GM18861 (cell line): ENCODE data around the gene HSPA12A.

Experiments
- ATAC-seq: cut with Tn5 transposase; IDR thresholded peaks from one replicate; pipeline ENCODE4 v1.9.1; 2021; ENCODE audit not compliant: unreplicated experiment

HSPA12A gene

DNA sequence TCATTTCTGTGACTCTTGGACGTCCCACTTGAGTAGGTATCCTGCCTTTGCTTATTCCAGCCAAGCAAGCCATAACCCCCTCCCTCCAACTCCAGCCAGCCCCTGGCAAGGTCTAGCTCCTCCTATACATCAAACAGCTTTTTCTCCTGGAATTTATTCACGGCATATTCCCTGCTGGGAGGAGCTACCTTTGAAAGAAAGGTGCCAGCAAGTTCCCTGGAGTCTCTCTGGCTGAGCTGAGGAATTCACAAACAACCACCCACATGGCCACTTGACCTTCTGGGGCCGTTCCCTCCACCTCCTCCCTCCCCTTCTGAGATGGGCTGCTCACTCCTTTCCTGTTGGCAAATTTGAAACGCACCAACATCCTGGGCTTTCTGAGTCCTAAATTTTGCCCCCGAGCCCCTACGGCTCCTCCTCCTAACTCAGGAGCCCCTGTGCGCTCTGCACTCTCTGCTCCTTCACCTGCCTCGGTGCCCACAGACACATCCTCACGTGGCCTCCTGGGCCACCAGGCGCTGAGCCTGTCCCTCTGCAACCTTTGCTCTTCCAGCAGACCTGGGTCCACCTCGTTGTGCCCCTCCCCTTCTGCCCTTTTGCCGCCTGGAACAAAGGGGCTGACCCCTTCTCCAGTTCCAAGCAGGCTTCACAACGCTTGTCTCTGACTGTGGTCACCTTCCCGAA is 48.0 kb downstream of the HSPA12A start:
- no peak for ATAC-seq

GRCh38 chr10:116692225-116692624 is 50.1 kb downstream of the HSPA12A start:
- no peak for ATAC-seq

- ATAC-seq = no peak
Measured at GRCh38 chr10:116691635-116692034, 50.7 kb downstream of the HSPA12A start.

GRCh38 chr10:116690356-116691322 is 51.7 kb downstream of the HSPA12A start:
- ATAC-seq = no peak

DNA sequence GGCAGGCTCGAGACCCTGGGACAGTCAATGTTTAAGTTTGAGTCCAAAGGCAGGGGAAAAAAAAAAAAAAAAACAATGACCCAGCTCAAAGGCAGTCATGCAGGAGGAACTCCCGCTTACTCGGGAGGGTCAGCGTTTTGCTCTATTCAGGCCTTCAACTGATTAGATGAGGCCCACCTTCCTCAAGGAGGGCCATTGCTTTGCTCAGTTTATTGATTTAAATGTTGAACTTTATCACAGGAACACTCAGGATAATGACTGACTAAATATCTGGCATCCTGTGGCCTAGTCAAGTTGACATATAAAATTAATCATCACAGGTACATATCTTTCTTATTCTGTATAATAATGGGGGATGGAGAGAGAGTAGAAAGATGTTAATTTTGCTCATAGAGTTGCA is 52.6 kb downstream of the HSPA12A start:
- no peak for ATAC-seq

DNA sequence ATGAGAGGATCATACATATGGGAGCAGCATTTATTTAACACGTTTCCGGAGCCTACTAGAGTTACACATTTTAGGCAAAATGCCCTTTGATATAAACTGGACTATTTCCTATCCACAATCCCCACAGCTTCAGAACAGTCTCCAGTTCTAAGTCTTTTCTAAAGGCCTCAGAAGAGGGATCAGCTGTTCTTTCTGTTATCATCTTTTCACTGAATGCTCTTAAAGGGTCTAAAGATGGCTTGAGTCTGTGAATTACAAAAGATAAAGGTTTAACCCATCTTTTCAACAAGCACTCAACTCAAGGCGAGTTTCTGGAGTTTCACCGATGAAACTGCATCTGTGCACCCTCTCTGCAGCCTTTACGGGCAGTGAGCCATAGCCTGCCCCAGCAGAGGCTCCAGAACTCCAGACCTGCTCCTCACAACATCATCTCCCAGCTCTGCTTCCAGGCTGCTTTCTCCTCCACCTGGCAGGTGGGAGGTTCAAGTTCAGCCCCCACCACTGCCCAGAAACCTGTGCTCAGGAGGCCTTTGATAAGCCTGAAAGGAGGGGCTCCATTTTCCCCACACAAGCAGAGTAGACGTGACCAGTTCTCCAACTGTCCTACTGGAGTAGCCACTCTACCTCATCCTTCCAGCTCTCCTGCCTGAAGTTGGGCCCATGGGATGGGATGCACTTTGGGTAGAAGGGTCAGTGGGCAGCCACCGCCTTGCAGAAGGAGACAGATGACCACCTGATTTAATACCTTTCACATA is 53.4 kb downstream of the HSPA12A start:
- no peak for ATAC-seq

DNA sequence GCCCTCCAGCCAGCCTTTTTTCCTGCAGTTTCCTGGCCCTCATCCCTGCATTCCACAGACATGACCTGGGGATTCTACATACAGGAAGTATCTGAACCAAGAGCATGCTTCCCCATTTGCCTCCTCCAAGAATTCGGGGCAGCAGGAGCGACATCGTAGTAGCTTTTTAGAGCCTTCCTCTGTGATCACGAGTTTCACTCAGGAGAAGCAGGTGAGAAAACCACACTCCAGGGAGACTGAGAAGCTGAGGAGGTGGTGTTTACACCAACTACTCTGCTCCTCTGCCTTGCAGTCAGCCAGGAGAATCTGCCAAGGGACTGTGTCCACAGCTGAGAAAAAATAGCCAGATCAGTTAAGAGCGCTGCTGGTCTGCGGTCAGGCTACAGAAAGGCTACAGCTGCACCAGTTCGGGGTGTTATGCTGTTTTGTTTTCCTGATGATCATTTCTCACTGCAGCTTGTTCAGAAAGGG is 54.1 kb downstream of the HSPA12A start:
- ATAC-seq = no peak

DNA sequence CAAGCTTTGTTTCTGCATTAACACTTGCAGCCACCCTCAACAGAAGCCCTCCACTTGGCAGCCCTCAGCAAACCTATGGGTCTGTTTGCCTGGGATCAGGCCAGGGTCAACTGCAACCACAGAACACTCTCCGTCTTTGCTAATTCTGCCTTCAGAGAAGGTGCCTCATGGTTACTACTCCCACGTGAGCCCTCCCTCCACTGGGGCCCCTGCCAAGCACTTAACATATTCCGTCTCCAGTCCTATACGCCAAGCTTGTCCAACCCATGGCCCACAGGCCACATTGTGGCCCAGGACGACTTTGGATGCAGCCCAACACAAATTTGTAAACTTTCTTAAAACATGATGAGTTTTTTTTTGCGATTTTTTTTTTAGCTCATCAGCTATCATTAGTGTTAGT is 54.7 kb downstream of the HSPA12A start:
- no peak for ATAC-seq

DNA sequence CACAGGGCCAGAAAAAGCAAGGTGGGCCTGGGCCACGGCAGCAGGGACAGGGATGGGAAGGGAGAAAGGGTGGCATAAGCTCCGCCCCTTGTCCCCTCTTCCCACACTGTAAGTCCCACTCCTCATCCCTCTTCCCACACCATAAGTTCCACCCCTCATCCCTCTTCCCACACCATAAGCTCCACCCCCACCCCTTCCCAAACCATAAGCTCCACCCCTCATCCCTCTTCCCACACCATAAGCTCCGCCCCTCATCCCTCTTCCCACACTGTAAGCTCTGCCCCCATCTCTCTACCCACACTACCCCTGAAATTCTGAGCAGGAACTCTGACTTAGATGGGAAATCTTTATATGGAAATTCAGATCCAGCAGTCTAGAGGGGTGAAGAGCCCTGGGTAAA is 55.7 kb downstream of the HSPA12A start:
- ATAC-seq = no peak

- ATAC-seq = no peak
Measured at GRCh38 chr10:116685807-116686206, 56.6 kb downstream of the HSPA12A start.

- ATAC-seq = no peak
Measured at GRCh38 chr10:116684781-116685180, 57.6 kb downstream of the HSPA12A start.

DNA sequence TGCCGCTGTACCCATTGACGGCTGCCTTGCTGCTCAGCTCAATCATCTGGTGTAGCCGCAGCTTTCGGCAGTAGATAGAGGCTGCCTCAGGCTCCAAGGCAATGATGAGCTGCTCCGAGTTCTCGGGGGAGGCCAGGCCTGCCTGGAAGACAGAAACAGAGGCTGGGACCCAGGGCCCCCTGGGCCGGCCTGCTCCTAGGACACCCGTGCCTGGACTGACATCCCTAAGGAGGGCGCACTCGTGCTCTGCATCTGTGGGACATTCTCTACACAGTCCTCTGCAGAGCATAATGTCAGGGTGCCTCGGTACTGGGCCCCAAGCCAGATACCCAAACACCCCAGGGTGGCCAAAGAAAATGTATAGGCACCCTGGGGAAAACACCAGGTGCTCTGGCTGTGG is 58.5 kb downstream of the HSPA12A start:
- no peak for ATAC-seq

- no peak for ATAC-seq
Measured at GRCh38 chr10:116683166-116683565, 59.2 kb downstream of the HSPA12A start.

DNA sequence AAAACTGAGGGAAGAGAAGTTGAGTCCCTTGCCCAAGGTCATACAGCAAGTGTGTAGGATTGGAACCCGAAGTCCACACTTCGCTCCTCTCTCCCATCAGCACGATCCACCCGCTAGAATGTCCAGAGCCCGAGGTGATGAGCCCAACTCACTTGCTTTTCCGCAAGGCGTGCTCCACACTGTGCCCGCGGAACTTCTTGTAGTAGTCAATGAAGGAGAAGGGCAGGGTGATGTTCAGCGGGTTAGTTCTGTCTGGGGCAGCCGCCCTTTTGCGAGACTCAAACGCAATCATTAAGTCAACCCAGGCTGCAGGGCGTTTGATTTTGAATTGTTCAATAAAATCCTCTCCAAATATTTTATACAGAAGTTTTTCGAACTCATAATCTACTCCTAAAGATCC is 63.0 kb downstream of the HSPA12A start:
- ATAC-seq = no peak

GRCh38 chr10:116676633-116677032 is 65.7 kb downstream of the HSPA12A start:
- no peak for ATAC-seq

DNA sequence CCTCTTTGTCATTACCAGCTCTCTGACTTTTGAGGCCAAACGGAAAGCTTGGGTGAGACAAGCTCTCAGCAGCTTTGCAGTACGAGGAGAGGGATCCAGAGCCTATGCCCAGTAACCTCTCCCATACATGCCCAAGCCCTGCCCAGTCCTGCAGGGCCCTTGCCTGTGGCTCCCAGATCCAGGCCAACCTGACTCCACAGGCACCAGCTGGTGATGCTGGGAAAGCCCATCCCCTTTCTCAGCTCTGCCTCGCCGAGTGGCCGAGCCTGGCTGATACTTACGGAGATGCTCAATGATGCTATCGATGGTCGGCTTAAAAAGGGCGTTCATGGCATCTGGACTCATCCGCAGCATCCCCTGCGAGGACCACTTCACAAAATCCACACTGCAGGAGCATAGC is 66.2 kb downstream of the HSPA12A start:
- ATAC-seq = no peak

- no peak for ATAC-seq
Measured at GRCh38 chr10:116674901-116675423, 67.4 kb downstream of the HSPA12A start.

DNA sequence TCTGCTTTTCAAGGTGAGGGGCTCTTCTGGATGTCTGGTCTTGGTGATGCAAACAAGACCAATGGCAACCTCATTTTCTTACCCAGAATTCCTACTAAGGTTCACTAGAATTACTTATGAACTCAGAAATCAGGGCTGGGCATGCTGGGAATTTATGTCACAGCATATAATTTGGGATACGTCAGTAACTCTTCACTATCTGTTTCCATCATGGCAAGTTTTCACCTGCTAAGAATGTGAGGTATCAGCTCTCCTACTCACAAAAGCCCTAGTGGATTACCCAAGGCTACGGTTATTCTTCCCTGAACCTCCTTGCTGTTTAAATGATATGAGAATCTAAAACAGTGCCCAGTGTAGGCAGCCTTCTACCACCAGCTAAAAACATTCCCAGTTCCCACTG is 68.5 kb downstream of the HSPA12A start:
- ATAC-seq = no peak

- no peak for ATAC-seq
Measured at GRCh38 chr10:116672891-116673290, 69.5 kb downstream of the HSPA12A start.

GRCh38 chr10:116671274-116671926 is 71.0 kb downstream of the HSPA12A start:
- no peak for ATAC-seq

DNA sequence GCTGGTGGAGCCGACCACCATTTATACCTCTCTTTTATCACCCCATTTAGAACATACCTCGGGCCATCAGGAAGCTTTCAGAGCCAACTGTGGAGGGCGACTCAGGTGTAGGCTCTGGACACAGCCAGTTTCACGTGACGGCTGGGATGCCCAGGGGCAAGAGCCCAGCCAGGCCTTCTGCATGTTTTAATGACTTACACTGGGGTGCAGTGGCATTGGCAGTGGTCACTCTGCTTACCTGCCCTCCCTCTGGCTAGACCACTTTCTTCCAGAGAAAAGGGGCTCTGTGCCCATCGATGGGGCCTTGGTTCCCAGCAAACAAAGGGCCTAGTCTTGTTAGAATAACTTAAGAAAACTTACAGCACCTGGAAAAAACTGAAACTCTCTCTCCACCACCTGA is 71.7 kb downstream of the HSPA12A start:
- no peak for ATAC-seq
